Activated CD8-positive, alpha-beta T cell treated with anti-CD3 and anti-CD28 coated beads, Interleukin-2, amount 10 ng/mL, durations not matched to agents 7 days and 5 days (primary cell): ENCODE results near the gene FCER1G. TPM values are rescaled to one million over a fixed set of nuclear protein-coding genes. Genes with fewer than 3 reads are reported as not detected.
A peak's percentile ranks its signal among the peaks of the same experiment; 100 is the strongest.

Experiments used
- ATAC-seq: fragments of 150-1000 bp; cut with Tn5 transposase; one replicate; pipeline ENCODE4 v1.10.0; 2021; ENCODE audit warnings: moderate library complexity
- CTCF ChIA-PET: fragments of 350-600 bp; sonication (Branson Sonifier 250); formaldehyde crosslinking; loops from one replicate; lab custom pipeline; 2021; ENCODE audit warnings: antibody characterized with exemption; lab: Charles Lee
- POLR2A ChIA-PET: fragments of 350-600 bp; sonication (Branson Sonifier 250); formaldehyde crosslinking; loops from one replicate; lab custom pipeline; 2021; ENCODE audit warnings: antibody characterized with exemption; lab: Charles Lee
- DNase-seq: peaks from one replicate; pipeline ENCODE4 v3.0.0-alpha.2; 2020
- H3K27ac Mint-ChIP-seq: one replicate; pipeline ENCODE4 v1.8.0; 2021; ENCODE audit warnings: mild to moderate bottlenecking, mixed read lengths
- H3K27me3 Mint-ChIP-seq: one replicate; pipeline ENCODE4 v1.8.0; 2021; ENCODE audit warnings: low read depth, mixed read lengths
- H3K36me3 Mint-ChIP-seq: one replicate; pipeline ENCODE4 v1.8.0; 2021; ENCODE audit warnings: low read depth, mixed read lengths
- H3K4me1 Mint-ChIP-seq: one replicate; pipeline ENCODE4 v1.8.0; 2021; ENCODE audit warnings: low read depth, mixed read lengths
- H3K4me3 Mint-ChIP-seq: one replicate; pipeline ENCODE4 v1.8.0; 2021; ENCODE audit warnings: mild to moderate bottlenecking, mixed read lengths
- H3K9me3 Mint-ChIP-seq: one replicate; pipeline ENCODE4 v1.8.0; 2022; ENCODE audit warnings: mixed read lengths; ENCODE audit not compliant: insufficient read depth
- total RNA-seq, 2 experiments: library from RNA; stranded (reverse); gene quantifications; one replicate each; pipeline ENCODE4 v1.2.3, GENCODE V29; 2021

FCER1G gene
- total RNA-seq, 2 experiments from 2014 or later, result 12.0 to 14.0 TPM

- Mint-ChIP-seq H3K9me3 (no peaks in the 10 kb centered on the region), H3K4me1 (peaks cover 76% of the 10 kb centered on the region), H3K36me3 (no peaks in the 10 kb centered on the region), H3K4me3 (no peak overlapping the region), H3K27ac (peak overlapping the region; percentile 67), H3K27me3 (no peaks in the 10 kb centered on the region)
- ATAC-seq (no peak), DNase-seq (no peak)
- CTCF ChIA-PET, result interaction anchor here (2.3 to 18.1 kb wide), 2 partner anchors 15 to 26 kb away, joined by 15 to 331 read pairs; partner anchors contain the start of genes APOA2, FCER1G and TOMM40L
- POLR2A ChIA-PET, result no interaction called here
Measured at GRCh38 chr1:161196521-161197451, 18.3 kb upstream of the FCER1G start.

- Mint-ChIP-seq H3K27me3 (no peaks in the 10 kb centered on the region), H3K4me1 (peaks cover 74% of the 10 kb centered on the region), H3K27ac (peak overlapping the region; percentile 67), H3K9me3 (no peaks in the 10 kb centered on the region), H3K4me3 (no peak overlapping the region), H3K36me3 (peaks cover 5% of the 10 kb centered on the region)
- ChIA-PET POLR2A (interaction anchor here (0.7 to 1.5 kb wide), 2 partner anchors 12 to 192 kb away, joined by 4 to 8 read pairs; no protein-coding TSS in a partner anchor), CTCF (interaction anchor here (1.7 to 18.1 kb wide), 3 partner anchors 16 to 93 kb away, joined by 5 to 331 read pairs (median 15); partner anchors contain the start of genes APOA2, FCER1G and TOMM40L)
- ATAC-seq (no peak), DNase-seq (no peak)
Measured at GRCh38 chr1:161197560-161198193, 17.4 kb upstream of the FCER1G start.

- no peaks in the 10 kb centered on the region for H3K27me3 Mint-ChIP-seq
- peaks cover 9% of the 10 kb centered on the region for H3K36me3 Mint-ChIP-seq
- peak overlapping the region; percentile 17 for H3K27ac Mint-ChIP-seq
- no peak overlapping the region for H3K4me3 Mint-ChIP-seq
- H3K9me3 Mint-ChIP-seq, result no peaks in the 10 kb centered on the region
- ATAC-seq, result no peak
- ChIA-PET POLR2A (interaction anchor here (0.6 to 1.9 kb wide), 4 partner anchors 13 to 191 kb away, joined by 3 to 9 read pairs (median 6); partner anchors contain the start of gene PPOX), CTCF (interaction anchor here (1.4 to 18.1 kb wide), 4 partner anchors 16 to 93 kb away, joined by 3 to 331 read pairs (median 10); partner anchors contain the start of genes APOA2, FCER1G, PPOX and TOMM40L)
- DNase-seq, result no peak
- peaks cover 73% of the 10 kb centered on the region for H3K4me1 Mint-ChIP-seq
Measured at GRCh38 chr1:161198194-161198896, 16.8 kb upstream of the FCER1G start.

GRCh38 chr1:161198897-161199431 is 16.1 kb upstream of the FCER1G start, which contains the start of gene ADAMTS4:
Gene ADAMTS4, minus strand, starts transcription at chr1:161199054. Its CDS starts 427 bp downstream, at chr1:161198627.
- DNase-seq (no peak), ATAC-seq (no peak)
- Mint-ChIP-seq H3K4me1 (peaks cover 79% of the 10 kb centered on the region), H3K4me3 (no peak within 1 kb of the TSS), H3K36me3 (peaks cover 15% of the 10 kb centered on the region), H3K27me3 (no peaks in the 10 kb centered on the region), H3K9me3 (no peaks in the 10 kb centered on the region), H3K27ac (peak within 1 kb of the TSS; percentile 95)
- ChIA-PET CTCF (interaction anchor here (1.4 to 18.1 kb wide), 4 partner anchors 17 to 92 kb away, joined by 3 to 331 read pairs (median 10); partner anchors contain the start of genes APOA2, FCER1G, PPOX and TOMM40L), POLR2A (interaction anchor here (1.5 to 1.9 kb wide), 2 partner anchors 14 to 33 kb away, joined by 8 to 9 read pairs; partner anchors contain the start of gene PPOX)

GRCh38 chr1:161199506-161200139 is 15.5 kb upstream of the FCER1G start:
- ATAC-seq (no peak), DNase-seq (no peak)
- POLR2A ChIA-PET, result interaction anchor here (0.5 to 1.9 kb wide), 2 partner anchors 14 to 33 kb away, joined by 3 to 9 read pairs; partner anchors contain the start of gene PPOX
- Mint-ChIP-seq H3K27ac (peak overlapping the region; percentile 95), H3K9me3 (no peaks in the 10 kb centered on the region), H3K36me3 (peaks cover 21% of the 10 kb centered on the region), H3K4me1 (peaks cover 82% of the 10 kb centered on the region), H3K4me3 (no peak overlapping the region), H3K27me3 (no peaks in the 10 kb centered on the region)
- CTCF ChIA-PET, result interaction anchor here (1.4 to 18.1 kb wide), 4 partner anchors 23 to 92 kb away, joined by 3 to 331 read pairs (median 6); partner anchors contain the start of genes APOA2, FCER1G, PPOX and TOMM40L

GRCh38 chr1:161200421-161200991 is 14.6 kb upstream of the FCER1G start:
- Mint-ChIP-seq H3K27ac (peak overlapping the region; percentile 95), H3K4me1 (peaks cover 79% of the 10 kb centered on the region), H3K4me3 (peak overlapping the region; percentile 45), H3K36me3 (peaks cover 27% of the 10 kb centered on the region), H3K9me3 (no peaks in the 10 kb centered on the region), H3K27me3 (no peaks in the 10 kb centered on the region)
- POLR2A ChIA-PET, result interaction anchor here (0.5 to 3.7 kb wide), 7 partner anchors 11 to 47 kb away, joined by 3 to 31 read pairs (median 3); partner anchors contain the start of genes TOMM40L and UFC1
- ATAC-seq (no peak), DNase-seq (peak; percentile 46)
- CTCF ChIA-PET, result interaction anchor here (1.0 to 18.1 kb wide), 7 partner anchors 9 to 182 kb away, joined by 3 to 331 read pairs (median 9); partner anchors contain the start of genes APOA2, FCER1G, PPOX and TOMM40L

- CTCF ChIA-PET, result interaction anchor here (0.7 to 18.1 kb wide), 12 partner anchors 9 to 188 kb away, joined by 3 to 331 read pairs (median 8); partner anchors contain the start of genes APOA2, B4GALT3, FCER1G and PPOX
- no peaks in the 10 kb centered on the region for H3K9me3 Mint-ChIP-seq
- peaks cover 33% of the 10 kb centered on the region for H3K36me3 Mint-ChIP-seq
- peaks cover 78% of the 10 kb centered on the region for H3K4me1 Mint-ChIP-seq
- peak overlapping the region; percentile 95 for H3K27ac Mint-ChIP-seq
- no peak for ATAC-seq
- POLR2A ChIA-PET, result interaction anchor here (0.5 to 3.7 kb wide), 28 partner anchors 9 to 935 kb away, joined by 3 to 38 read pairs (median 4); partner anchors contain the start of genes APOA2, ARHGAP30, B4GALT3 and DEDD
- H3K27me3 Mint-ChIP-seq, result no peaks in the 10 kb centered on the region
- peak overlapping the region; percentile 93 for H3K4me3 Mint-ChIP-seq
- DNase-seq, result no peak
Measured at GRCh38 chr1:161200992-161201835, 13.9 kb upstream of the FCER1G start.

GRCh38 chr1:161201836-161202712 is 13.0 kb upstream of the FCER1G start, which contains the start of gene NDUFS2:
Gene NDUFS2, plus strand, starts transcription at chr1:161202367. Its CDS starts 19 bp downstream, at chr1:161202386.
- ChIA-PET POLR2A (interaction anchor here (0.5 to 3.7 kb wide), 29 partner anchors 9 to 936 kb away, joined by 3 to 38 read pairs (median 5); partner anchors contain the start of genes APOA2, ARHGAP30, B4GALT3 and DEDD), CTCF (interaction anchor here (0.6 to 18.1 kb wide), 13 partner anchors 8 to 187 kb away, joined by 3 to 331 read pairs (median 8); partner anchors contain the start of genes APOA2, B4GALT3, FCER1G and PPOX)
- peak; percentile 99 for ATAC-seq
- Mint-ChIP-seq H3K27ac (peak within 1 kb of the TSS; percentile 95), H3K9me3 (no peaks in the 10 kb centered on the region), H3K4me1 (peaks cover 78% of the 10 kb centered on the region), H3K4me3 (peak within 1 kb of the TSS; percentile 93), H3K27me3 (no peaks in the 10 kb centered on the region), H3K36me3 (peaks cover 41% of the 10 kb centered on the region)
- DNase-seq, result peak; percentile 99
